ENCODE measurements around the gene IKZF1.

- TF ChIP-seq POLR2A (IDR thresholded peaks at IDR 0.05; ENCODE audit: low read length) (no peak), GATA1 (IDR thresholded peaks at IDR 0.05; ENCODE audit: low read depth, low read length) (no peak)
These were observed 26.4 kb upstream of the IKZF1 start for GRCh38 chr7:50278120-50278519.

Data from erythroblast (primary cell).